TTC549 (cell line): Measurements from ENCODE around the gene LRMDA.

Experiments
- FAIRE-seq: peaks from 2 replicates; lab custom pipeline; 2012; peaks lifted over from hg19 to GRCh38; lab: Jason Lieb, UNC

Gene LRMDA

DNA sequence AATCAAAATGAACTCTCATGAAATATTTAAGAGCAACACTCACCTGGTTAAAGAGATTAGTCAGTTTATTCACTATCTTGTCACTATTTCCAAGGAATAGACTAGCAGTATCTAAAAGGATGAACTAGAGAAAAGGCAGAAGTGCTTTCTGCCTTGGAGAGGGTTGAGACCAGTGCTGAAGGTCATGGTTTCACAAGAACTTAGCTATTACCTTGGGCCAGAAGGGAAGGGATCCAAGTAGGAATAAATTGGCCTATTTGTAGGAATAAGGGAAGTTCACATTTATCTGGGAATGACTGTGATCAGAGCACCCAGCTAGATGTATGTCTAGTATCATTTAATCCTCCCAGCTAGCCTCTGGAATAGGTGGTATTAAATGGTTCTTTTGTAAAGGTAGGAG lies 347.2 kb downstream of the LRMDA start:
- no peak for FAIRE-seq

DNA sequence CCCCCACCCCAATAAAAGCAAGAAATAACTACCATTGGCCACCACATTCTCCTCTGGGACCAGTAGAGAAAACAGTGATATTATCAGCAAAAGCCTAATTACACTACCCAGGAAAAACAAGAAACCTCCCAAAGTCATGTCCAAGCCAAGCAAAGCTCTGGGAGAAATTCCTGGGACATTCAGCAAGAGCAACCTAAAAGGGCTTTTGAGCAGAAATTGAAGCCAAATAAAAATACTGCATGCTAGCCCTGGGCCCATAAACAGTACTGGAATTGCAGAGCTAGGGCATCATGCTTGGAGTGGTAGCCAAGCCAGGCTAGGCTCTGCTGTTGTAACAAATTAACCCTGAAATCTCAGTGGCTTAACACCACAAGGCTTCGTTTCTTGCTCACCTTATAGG lies 347.9 kb downstream of the LRMDA start:
- no peak for FAIRE-seq

GRCh38 chr10:75782463-75783248 lies 351.2 kb downstream of the LRMDA start:
- FAIRE-seq, result no peak

- FAIRE-seq, result no peak
Measured at GRCh38 chr10:75788394-75789205, 357.2 kb downstream of the LRMDA start.

DNA sequence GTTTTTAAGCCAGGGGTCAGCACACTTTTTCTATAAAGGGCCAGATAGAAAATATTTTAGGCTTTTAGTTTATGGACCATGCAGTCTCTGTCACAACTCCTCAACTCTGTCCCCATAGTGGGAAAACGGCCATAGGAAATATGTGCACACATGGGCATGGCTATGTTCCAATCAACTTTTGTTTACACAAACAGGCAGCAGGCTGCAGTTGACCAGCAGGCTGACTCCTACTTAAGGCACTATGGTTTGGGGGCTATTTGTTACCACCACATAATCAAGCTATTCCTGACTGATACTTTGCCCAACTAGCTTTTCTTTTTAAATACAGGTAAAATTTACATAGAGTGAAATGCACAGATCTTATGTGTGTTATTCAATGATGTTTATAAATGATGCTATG lies 362.4 kb downstream of the LRMDA start:
- FAIRE-seq, result no peak

GRCh38 chr10:75801121-75801520 lies 369.7 kb downstream of the LRMDA start:
- FAIRE-seq, result no peak

DNA sequence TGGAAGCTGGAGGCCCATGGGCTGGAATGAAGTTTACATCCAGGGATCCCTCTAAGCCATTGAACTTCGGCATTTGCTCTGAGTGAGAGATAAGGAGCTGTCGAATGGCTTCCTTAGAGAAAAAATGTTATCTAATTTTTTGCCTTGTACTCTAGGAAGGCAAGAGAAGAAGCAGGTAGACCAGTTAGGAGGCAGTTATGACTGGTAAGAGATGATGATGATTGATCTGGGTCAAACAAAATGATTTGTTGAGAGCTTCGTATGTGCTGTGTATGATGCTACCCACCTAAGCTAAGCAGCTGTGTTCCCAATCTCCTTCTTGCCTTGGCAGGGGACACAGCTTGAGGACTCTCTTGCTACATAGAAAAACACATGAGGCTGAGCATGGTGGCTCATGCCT lies 370.2 kb downstream of the LRMDA start:
- FAIRE-seq, result no peak

DNA sequence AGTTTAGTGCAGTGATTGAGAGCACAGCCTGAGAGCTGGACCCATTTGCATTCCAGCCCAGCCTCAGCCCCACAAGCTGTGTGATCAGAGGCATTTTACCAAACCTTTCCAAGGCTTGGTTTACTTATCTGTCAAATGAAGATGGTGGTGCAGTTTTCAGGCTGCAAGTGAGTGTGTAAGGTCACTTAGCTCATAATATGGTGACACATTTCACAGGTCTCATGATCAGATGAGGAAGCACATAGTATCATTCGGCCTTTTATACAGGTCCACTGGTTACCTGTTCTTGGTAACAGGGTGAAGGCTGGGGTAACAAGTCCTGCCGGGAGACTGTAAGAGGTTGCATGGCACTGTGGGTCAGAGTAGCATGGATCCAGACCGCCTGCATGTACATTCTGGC lies 371.7 kb downstream of the LRMDA start:
- FAIRE-seq, result no peak

- no peak for FAIRE-seq
Measured at GRCh38 chr10:75803816-75804552, 372.6 kb downstream of the LRMDA start.

GRCh38 chr10:75806186-75806585 lies 374.8 kb downstream of the LRMDA start:
- FAIRE-seq, result no peak

GRCh38 chr10:75807456-75807855 lies 376.0 kb downstream of the LRMDA start:
- FAIRE-seq, result no peak

DNA sequence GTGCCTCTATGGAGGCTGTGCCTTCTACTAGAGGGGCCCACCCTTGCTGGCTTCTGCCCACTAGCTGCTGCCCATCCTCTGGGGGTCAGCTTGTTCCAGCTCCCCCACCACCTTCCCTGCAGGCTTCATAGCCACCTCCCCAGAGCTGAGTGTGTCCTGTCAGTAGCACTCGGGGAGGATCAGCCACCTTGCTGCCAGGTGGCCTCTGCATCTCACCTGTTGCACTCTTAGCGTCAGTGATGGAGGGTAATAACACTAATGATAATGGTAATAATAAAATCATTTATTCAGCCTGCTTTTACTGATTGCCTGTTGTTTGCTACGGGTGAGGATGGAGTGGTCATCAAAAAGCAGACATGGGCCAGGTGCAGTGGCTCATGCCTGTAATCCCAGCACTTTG lies 377.6 kb downstream of the LRMDA start:
- no peak for FAIRE-seq

DNA sequence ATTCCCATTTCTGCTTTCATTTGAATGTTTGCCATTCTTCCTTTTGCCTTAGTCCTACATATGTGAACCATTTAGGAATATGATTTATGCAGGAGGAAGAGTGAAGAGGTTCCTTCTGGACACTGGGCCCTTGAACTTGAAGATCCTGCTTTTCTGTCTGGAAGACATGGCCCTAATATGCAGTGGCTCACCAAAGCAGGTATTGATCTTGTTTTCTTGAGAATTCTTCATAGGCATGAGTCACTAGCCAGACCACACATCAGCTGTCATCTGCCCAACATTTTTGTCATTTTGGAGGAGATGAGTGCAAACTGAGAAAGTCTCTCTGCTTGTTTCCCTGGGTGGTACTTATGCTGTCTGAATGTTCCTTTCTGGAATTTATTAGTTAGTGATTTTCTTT lies 382.6 kb downstream of the LRMDA start:
- FAIRE-seq, result no peak

DNA sequence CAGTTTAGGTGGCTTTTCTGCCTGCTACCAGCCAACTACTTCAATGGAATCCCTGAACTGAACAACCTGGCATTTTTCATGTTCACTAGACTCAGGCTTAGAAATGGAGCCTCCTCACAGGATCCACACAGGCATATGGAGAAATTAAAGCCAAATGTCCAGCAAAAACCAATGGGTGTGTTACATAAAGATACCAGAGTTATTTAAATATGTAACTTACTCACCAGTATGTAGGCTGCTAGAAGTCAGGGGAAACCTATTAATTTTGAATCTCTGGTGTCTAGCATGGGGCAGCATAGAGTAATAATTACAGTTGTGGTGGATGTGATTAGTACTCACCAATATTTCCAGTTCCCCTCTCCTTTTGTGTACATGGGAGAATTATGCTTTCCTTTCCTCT lies 383.6 kb downstream of the LRMDA start:
- FAIRE-seq, result no peak

DNA sequence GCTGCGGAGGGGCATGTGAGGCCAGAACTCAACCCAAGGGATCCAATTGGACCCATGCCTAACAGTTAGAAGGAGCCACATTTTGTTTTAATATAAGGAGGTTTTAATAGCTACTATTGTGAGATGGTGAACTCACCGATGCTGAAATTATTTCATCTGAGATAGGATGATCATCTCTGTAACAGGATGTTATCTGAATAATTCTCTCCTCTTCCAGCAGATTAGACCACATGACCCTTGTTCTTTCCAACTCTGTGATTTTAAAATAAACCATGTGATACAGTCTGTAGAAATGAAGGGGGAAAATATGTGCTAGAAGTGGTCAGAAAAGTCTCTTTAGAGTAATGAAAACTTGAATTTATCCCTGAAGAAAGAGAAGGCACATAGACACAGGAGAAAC lies 385.8 kb downstream of the LRMDA start:
- no peak for FAIRE-seq

DNA sequence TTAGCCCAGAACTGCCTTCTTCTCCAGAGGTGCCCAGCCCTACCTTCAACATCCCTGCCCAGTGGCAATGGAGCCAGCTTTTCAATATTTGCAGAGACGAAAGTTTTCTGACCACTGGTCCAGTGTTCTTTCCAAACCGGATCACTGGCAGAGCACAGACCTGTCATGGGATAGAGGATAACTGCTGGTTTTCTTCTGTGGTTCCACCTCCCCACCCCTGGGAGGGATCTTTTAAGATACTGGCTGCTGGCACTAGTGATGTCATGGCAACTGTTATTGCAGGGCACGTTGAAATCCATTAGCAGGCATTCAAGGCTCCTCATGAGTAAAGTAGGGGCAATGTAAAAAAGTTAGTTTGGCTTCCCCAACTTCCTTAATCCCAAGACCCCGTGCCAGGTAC lies 387.1 kb downstream of the LRMDA start:
- FAIRE-seq, result no peak

GRCh38 chr10:75825235-75825634 lies 393.8 kb downstream of the LRMDA start:
- no peak for FAIRE-seq

DNA sequence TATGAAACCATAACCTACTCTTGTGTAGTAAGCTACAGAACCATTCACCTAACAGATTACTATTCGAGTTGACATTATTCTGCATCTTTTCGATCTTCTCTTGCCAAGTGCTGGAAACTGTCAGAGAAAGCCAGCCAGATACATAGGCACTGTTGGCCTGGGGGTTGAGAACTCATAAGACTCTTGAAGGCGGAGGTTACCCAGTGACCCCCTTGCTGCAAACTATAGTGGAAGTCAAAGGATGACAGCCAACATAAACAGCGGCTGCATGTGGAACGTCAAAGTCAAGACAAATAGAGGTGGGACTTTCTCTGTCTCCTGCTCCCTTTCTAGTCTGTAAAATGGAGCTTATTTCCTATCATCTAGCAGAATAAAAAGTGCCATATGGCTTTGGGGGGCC lies 394.2 kb downstream of the LRMDA start:
- no peak for FAIRE-seq

DNA sequence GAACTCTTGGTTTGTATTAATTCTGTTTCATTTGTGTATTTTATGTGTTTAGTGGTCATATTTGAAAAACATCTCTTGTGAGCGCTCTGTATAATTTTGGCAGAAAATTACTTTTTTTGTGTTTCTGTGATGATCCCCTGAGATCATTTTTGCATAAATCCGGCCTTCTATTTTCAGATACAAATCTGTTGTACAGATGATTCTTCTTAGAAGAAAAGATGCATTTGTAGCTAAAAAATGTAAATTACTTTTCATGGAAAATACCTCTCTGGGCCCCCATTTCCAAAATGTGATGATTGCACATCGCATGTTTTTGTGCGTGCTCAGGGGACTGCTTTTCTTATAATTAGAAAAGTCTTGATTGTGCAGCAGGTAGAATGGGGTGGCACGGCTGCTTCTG lies 395.4 kb downstream of the LRMDA start:
- no peak for FAIRE-seq

DNA sequence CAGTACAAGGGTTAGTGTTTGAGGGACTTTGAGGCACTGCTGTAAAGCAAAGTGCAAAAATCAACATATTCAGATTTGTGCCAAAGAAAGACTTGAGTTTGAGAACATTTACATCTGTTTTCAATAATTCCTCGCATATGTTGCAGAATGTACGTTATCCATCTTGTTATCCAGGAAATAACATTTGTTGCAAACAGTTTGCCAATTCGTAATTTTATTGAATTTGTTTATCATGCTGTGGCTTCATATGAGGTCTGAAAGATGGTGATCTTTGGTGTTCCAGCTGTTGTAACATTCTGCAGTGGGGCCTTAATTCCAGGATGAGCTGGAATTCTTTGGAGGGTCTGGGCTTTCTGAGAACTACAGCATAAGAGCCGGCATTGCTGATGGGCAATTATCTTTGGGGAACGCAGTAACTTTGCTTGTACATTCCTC lies 396.2 kb downstream of the LRMDA start:
- no peak for FAIRE-seq

DNA sequence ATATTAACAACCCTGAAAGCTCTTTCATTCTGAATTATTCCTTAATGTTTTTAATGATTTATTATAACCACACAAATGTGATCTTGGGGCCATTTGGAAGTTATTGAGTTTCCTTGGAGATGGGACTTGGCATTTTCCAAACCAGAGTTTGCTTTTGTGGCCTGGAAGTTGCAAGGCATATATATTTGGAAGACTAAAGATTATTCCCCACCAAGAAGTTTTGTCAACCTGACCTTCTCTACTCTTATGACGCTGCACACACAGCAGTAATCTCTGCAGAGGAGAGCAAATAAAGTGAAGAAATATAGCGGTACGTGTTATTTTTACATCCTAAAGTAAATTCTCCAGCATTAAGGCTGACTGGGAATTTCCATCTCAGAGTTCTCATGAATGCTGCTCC lies 397.0 kb downstream of the LRMDA start:
- no peak for FAIRE-seq

DNA sequence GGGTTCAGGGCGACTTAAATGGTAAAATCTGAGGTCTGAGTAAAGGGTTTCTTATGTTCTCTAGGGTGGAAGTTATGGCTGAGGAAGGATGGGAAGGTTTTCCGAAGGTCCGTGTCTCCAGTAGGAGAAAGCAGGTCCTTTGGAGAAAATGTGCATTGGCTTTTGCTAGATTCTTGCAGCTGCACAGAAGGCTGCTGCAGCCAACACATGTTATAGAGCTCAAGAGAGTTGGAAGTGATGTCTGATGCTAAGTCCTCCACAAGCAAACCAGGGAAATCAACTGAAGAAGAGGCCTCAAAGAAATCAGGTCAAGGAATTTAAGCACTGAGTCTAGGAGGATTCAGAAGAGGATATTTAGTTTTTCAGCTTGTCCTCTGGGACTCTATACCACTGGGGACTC lies 404.6 kb downstream of the LRMDA start:
- FAIRE-seq, result no peak

DNA sequence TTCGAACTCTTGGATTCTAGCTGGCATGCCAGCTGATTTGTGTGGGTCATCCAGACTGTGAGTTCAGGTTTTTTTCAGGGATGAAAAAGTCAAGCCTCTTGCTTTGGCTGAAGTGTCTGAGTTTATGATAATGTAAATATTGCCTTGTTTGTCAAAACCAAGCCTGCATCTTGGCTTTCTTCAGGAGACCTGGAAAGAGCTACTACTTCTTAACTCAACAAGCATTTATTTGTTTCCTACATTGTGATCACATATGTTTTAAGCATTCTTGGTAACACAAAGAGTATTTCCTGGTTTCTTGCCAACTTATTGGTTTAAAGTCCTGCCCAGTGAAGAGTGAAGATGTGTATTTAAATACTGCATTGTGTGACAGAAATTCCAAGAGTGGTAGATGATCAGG lies 407.1 kb downstream of the LRMDA start:
- FAIRE-seq, result no peak
